Activated naive CD8-positive, alpha-beta T cell treated with anti-CD3 and anti-CD28 coated beads, Interleukin-2, amount 50 U/mL, for 16 hours (primary cell): ENCODE data around the gene LRP1B.

Experiments used
- DNase-seq: peaks from one replicate; pipeline ENCODE4 v3.0.0-alpha.2; 2020; ENCODE audit warnings: low read depth, low spot score

The LRP1B gene

DNA sequence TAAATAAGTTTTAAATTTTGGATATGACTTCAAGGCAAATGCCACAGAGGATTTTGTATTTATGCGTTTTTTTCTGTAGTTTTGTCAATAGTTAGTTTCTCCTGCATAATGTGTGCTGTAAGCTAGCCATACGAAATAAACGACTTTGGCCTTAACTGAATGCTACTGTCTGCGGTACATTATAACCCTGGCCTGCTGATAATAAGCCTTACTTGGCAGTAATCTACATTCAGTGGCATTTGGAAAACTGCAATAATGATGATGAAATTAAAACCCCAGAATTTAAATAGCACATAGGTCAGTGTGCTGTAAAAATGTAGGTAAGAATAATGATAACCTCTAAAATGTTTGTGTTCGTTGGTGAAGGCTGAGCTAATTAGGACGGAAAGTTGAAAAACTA, 88.8 kb downstream of the LRP1B start:
- DNase-seq: no peak

DNA sequence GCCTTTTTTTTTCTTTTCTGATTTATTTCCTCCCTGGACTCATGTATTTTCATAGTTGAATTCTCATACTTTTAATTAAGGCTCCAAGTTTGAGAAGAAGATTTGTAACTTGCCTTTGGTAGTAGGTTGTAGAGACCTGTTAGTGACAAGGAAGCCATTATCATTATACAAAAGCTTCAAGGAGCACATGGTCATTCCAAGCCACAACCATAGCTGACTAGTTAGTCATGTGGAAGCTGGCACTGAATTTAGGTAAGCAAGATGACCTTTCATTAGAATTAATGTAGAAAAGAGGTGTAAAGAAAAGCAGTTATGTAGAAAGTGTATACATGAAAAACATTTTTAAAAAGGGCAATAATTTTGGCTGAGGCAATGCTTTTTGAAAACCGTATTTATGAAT, 89.7 kb downstream of the LRP1B start:
- no peak for DNase-seq

- DNase-seq: no peak
These were observed 90.3 kb downstream of the LRP1B start for GRCh38 chr2:142040556-142040955.

DNA sequence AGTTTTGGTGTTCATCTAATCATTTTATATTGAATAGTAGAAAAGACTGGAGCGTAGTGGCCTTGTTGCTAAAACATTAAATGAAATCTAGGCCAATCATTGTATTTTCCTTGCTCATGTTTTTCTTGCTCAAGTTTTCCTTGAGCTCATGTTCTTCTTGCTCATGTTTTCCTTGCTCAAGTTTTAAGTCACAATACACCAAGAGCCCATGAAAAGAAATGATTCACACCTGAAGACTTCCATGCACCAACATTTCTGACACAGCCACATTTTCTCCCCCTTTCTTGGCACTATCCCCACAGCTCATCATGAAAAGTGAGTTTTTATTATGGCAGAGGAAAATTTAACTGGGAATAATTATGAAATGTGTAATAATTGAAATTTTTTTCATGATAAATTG, 92.0 kb downstream of the LRP1B start:
- no peak for DNase-seq

GRCh38 chr2:142037744-142038143, 93.1 kb downstream of the LRP1B start:
- DNase-seq: no peak

DNA sequence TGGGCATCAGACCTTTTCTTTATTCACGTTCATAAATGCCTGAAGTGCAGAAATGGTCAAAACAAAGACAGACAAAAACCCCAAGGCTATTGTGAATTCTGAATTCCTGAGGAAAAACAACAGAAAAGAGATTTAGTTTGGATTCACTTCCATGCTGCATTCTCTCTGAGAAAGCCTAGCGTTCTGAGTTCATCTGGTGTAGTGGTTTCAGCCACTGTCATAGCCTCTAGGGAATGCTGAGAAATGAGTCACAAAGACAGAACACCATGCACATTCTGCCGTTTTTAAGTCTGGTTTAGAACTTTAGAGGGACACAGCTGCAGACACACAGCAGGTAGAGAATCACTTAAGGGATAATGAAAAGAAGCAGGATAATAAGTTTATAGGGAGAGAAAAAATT, 93.8 kb downstream of the LRP1B start:
- DNase-seq: no peak

DNA sequence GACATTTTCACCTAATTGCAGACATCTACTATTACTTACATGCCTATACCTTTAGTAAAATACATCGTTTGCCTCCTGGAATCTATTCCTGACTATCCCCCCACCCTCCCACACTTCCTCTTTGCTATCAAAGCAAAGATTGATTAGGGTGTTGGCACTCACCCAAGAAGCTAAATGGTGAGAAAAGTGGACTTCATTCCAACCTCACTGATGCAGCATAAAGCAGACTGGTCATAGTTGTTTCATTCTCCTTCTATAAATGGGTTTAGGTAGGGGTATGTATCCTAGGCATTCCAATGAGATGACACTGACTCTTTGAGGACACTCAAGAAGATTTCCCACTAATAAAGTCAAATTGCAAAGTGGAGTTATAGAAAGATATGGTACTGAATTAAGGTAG, 97.4 kb downstream of the LRP1B start:
- DNase-seq: no peak

DNA sequence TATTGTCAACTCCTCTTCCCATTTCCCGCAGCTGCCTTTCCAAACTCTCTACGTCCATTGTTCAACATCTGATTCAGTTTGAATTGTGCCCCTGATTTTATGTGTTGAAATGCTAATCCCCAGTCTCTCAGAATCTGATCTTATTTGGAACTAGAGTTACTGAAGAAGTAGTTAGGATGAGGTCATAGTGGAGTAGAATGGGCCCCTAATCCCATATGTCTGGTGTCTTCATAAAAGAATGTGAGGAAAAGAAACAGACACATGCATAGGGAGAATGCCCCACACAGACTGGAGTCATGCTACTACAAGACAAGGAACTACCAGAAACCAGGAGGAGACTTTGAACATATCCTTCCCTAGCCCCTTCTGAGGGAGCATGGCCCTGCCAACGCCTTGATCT, 99.2 kb downstream of the LRP1B start:
- no peak for DNase-seq

DNA sequence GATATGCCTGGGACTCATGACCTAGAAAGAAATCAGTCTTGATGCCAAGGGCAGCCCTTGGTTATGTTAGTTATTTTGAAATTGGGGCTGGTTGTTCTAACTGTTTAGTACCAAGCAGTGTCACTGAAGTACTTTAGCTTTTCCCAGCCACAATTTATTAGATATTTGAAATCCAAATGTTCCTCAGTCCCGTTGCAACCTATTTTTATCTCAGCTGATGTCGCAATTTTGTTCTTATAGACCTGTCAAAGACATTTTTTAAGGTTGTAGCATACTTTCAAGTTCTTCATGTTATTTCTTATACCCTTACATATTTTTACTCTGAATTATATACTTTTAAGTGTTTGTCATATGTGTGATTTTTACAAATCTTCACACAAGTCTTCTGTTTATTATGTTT, 100.1 kb downstream of the LRP1B start:
- no peak for DNase-seq

GRCh38 chr2:142029974-142030373, 100.8 kb downstream of the LRP1B start:
- no peak for DNase-seq

- DNase-seq: no peak
These were observed 105.4 kb downstream of the LRP1B start for GRCh38 chr2:142025394-142025793.

DNA sequence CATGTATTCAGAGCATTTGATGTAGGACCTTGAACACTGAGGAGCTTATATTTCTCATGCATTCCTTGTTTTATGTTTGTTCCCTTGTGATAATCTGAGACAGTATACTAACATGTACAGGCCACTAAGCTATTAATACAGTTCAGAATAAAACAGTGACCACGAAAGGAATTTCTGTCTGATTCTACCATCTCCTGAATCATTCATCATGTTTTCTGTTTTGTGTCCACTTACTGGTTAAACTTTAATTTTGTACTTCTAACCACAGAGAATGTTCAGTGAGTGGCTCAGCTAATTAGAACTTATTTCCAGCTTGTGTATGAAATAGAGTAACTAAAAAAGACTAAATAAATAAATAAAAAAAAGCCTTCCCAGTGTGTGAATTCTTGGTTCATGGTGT, 110.4 kb downstream of the LRP1B start:
- DNase-seq: no peak

GRCh38 chr2:142014536-142014935, 116.3 kb downstream of the LRP1B start:
- no peak for DNase-seq

GRCh38 chr2:142012797-142013196, 118.0 kb downstream of the LRP1B start:
- no peak for DNase-seq

DNA sequence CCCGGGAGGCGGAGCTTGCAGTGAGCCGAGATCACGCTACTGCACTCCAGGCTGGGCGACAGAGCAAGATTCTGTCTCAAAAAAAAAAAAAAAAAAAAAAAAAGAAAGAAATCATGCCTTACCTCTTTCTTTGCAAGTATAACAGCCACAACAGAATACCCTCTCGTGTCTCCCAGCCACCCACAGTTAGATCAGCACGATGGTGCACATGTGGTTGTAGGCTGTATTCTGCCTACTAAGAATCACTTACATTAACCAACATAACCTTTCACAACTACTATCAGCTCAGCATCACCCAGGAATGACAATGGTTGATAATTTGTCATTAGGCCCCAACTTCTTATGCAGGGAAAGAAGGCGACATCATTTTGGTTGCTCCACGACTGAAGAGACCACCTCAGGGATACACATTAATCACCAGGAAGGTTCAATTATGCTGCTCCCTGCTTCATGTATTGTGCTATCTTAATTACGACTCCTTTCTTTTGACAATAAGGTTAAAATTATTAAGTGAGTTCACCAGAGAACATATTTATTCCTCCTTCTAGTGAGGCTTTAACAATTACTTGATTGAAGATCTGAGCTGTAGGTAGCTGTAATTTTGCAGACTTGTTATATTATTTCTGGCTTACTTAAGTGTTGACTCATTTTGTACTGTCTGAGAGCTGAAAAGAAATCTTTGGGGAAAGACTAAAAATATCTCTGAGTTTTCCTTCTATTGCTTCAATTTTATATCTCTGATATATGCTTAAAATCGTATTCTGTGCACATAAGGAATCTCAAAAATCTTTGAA, 120.1 kb downstream of the LRP1B start:
- DNase-seq: no peak

DNA sequence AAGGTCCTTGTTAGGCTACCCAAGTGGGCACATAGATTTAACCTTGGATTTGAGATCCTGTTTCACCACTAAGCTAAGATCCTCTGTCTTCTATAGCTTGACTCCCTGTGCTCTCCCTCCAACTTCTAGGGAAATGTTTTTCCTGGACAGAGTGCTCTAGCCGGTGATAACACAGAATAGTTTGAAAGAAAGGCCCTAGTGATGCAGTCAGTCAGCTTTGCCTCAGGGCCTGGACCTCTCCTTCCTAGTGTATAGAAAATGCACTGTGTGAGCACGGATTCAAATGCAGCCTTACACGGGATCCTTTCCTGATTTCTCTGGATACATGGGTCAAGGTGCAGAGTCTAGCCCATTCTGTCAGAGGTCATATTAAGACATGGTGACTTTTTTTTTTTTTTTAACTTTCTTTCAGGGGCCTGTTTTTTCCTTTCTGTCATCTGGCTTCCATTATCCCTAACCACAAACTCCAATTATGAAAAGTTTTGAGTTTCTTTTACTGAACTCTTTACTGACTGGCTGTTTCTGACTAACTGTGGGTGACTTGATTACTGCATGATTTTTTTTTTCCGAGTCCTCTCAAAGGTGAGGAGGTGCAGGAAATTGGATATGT, 122.6 kb downstream of the LRP1B start:
- no peak for DNase-seq

DNA sequence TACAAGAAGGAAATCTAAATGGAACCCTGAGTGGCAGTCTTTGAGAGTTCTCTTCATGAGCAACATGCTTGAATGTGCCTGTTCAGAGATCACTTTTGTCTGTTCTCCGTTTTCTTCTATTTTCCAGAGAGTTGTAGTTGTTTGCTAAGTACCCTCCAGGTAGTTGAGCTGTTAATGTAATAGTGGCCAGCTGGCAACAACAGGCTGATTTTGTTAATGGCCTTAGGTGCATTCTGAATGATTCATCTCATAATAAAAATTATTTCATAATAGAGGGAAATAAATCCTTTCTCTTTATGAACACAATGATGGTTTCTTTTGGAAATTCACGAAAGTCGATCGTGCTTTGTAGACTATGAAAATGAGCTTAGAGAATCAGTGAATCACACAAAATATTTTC, 136.8 kb downstream of the LRP1B start:
- no peak for DNase-seq

DNA sequence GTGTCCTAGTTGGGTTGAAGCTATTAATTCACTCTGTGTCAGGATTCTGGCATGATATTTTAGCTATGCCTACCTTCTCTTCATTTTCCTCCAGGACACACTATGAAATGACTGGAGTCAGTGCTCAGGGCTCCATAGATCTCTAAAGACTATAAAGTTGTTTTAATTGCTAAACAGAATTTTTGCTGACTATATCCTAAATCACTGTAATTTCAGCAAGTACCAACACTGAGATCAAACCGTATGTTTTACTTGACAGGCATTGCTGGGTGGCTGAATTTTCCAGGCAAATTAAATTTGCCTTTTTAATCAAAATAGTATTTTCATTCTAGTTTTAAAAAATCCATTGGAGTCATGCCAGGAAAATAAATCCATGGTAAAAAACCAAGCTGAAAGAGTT, 138.1 kb downstream of the LRP1B start:
- no peak for DNase-seq

GRCh38 chr2:141968433-141968832, 162.4 kb downstream of the LRP1B start:
- DNase-seq: no peak

DNA sequence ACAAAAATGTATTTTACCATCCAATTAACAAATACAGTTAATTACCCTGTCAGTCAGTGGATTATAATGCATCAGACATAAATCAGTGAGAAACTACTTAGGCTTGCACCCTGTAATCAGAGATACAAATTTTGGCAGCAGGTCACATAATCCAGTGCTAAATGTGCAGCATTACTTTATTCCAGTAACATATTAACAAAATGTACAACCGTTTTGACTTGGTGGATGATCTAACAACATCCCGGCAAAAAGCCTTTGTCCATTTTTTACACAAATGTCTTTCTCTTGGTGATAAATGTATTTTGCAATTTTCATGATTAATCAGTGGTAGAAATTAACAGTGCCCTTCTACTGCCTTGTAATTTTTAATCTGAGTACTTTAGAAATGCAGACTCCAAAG, 162.8 kb downstream of the LRP1B start:
- no peak for DNase-seq

DNA sequence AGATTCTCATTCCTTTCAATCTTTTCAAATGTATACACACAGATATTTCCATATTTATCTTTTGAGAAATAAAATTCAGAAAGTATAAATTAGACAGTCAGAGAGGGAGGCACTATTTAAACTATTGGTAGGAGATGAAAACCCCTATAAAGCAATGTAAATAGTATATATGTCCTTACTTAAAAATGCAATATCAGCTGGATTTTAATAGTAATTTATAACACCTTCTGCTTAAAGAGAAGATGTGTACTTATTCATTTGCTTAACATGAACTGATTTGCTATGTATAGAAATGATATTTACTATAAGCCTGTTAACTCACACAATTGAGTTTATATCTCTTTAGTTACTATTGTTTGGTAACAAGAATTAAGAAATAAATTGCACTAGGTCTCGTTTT, 163.3 kb downstream of the LRP1B start:
- DNase-seq: no peak

DNA sequence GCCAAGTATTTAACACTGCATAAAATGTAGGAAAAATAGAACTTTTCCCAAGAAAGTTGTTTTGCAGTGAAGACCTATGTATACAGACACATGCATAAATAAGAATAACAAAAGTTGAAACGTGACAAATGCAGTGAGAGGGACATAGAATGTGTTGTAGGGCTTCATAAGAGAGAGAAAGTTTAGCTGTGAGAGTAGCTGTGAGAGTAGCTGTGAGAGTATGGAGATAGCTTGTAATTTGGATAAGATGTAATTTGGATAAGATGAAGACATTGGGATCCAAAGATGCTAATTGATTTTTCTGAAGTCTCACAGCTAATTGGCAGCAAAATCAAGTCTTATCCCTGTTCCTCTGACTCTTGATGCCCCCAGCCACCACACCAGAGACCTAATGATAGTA, 170.9 kb downstream of the LRP1B start:
- DNase-seq: no peak

- no peak for DNase-seq
These were observed 171.8 kb downstream of the LRP1B start for GRCh38 chr2:141959016-141959415.
